GM18502 (cell line): ENCODE results near the gene CIART.
"Not testable (repeated sequence)": the region's sequence is repeated elsewhere in the genome, so short reads cannot be mapped to it uniquely, and the experiment has no call there.

Source experiments
- ATAC-seq: cut with Tn5 transposase; IDR thresholded peaks from one replicate; pipeline ENCODE4 v1.9.1; 2021; ENCODE audit warnings: mild to moderate bottlenecking; ENCODE audit not compliant: unreplicated experiment, poor library complexity

The CIART gene

DNA sequence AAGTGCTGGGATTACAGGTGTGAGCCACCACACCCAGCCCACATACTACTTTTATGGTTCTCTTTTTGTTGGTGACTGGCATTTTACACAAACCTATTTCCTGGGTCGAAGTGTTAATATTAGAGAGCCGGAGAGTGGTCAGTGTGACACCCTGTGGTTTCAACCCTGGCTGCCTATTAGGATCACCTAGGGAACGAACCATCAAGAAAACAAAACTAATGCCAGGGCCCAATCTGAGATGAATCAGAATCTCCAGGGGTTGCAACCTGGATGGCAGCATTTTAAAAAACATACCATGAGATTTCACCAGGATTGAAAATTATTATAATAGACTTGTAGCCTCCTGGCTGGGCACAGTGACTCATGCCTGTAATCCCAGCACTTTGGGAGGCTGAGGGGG is 17.4 kb downstream of the CIART start:
- no peak for ATAC-seq

DNA sequence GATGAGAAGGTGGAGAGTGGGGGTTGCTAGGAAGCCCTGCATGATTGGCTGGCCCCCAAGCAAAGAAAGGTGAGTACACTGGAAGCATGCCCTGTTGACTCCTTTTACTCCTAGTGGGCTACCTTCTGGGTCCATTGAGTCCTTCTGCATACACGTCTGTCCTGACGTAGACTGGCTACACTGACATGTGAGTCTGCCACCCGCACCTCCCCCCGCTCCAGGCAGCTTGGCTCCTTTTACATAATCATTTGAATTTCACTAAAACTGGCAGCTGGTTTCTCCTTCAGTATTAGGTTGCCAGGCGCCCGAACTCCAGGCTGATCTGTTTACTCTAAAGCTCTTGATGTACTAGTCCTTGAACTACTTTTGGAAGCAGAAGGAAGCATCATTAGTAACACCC is 20.0 kb downstream of the CIART start:
- no peak for ATAC-seq

DNA sequence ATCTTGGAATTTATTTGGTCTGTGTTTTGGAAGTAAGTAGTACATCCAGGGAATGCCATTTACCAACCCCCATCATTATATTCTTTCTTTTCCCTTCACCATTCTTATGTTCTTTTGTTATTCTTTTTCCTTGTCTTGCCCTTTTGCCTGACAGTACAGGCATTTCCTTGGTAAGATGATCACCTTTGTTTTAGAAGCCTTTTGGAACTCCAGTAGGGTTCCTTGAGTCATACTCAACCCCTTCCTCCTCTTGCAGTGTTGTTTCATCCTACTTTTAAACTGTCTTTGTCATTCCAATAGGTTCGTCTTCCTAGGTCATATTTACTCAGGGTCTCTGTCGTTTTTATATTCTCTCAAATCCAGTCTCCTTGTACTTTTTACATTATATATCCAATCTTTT is 20.5 kb downstream of the CIART start:
- ATAC-seq: no peak

DNA sequence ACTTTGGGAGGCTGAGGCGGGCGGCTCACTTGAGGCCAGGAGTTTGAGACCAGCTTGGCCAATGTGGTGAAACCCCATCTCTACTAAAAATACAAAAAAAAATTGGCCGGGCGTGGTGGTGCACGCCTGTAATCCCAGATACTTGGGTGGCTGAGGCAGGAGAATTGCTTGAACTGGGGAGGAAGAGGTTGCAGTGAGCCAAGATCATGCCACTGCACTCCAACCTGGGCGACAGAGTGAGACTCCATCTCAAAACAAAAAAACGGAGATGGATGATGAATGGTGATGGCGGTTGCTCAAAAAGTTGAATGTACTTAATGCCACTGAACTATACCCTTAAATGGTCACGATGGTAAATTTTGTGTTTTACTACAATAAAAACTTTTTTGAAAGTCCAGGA is 26.2 kb downstream of the CIART start:
- not testable (repeated sequence) for ATAC-seq

DNA sequence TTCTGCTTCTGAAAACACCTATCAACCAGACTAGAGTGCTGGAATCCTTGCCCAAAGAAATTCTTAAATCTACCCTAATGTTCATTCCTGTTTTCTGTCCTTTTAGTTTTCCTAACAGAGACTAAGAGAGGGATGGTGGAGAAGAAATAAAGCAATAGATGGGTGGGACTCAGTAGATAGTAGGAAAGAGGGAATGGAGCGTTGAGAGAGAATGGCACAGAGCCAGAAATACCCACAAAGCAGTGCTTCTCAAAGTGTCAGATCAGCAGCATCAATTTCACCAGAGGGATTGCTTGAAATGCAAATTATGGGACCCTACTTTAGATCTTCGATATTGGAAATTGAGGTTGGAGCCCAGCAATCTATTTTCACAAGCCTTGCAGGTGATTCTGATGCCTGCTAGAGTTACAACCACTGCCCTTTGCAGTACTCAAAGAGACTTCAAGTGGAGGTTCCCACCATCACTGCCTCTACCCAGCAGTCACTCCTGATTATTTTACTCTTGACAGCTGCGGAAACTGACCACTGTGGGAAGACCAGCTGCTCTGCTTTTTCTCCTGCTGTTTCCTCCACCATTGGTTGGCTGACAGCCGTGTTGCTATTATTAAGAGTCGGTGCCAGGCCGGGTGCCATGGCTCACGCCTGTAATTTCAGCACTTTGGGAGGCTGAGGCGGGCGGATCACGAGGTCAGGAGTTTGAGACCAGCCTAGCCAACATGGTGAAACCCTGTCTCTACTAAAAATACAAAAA is 27.6 kb downstream of the CIART start:
- ATAC-seq: no peak

DNA sequence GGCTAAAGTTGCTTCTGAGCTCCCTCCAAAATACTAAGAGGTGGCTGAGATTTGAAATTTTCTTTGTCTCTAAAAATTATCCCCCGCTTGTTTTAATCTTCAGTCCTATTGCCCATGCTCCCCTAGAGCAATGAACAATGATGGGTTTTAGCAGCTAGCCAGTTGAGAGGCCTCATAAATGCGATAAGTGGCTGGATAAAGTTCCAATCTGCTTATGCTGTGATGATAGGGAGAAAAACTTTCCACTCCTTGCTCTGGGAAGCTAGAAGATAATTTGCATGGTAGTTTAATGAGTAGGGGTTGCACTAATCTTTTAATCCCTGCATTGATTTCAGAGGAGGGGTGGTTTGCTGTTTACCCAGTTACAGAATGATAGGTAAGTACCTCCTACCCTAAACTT is 29.4 kb downstream of the CIART start:
- ATAC-seq: no peak

DNA sequence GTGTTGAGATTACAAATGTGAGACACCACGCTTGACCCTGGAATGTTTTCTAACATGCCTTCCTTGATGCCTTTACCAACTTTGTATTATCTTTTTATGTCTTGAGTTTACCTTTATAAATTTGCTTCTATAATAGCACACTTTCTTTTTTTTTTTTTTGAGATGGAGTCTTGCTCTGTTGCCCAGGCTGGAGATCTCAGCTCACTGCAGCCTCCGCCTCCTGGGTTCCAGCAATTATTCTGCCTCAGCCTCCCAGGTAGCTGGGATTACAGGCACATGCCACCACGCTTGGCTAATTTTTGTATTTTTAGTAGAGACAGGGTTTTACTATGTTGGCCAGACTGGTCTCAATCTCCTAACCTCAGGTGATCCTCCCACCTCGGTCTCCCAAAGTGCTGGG is 32.3 kb downstream of the CIART start:
- ATAC-seq: not testable (repeated sequence)

DNA sequence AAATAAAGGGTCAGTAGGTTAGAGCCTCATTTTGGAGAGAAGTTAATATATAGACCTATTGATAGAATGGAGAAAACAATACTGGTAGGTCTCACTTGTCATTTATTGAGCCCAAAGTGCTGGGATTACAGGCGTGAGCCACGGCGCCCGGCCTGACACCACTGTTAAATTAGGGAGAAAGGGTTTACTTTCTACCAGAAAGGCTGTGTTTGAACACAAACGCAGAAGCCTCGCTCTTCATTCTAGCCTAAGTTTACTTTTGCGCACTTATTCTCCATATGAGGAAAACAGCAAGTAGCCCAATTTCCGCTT is 38.3 kb downstream of the CIART start:
- no peak for ATAC-seq

DNA sequence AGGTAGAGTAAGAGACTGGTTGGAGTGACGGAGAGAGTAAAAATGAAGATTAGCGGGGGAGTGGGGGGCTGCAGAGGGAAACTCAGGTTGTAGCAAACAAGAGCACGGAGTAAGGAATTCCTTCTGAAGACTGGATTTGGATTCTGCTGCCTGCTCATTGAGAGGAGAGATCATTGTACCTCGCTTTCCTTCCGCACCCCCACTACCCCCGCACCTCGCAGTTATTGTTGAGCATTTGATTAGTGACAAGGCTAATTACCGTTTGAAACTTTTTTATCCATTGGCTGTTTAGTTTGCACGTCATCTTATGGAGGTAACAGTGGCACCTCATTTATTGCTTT is 39.4 kb downstream of the CIART start:
- ATAC-seq: no peak

DNA sequence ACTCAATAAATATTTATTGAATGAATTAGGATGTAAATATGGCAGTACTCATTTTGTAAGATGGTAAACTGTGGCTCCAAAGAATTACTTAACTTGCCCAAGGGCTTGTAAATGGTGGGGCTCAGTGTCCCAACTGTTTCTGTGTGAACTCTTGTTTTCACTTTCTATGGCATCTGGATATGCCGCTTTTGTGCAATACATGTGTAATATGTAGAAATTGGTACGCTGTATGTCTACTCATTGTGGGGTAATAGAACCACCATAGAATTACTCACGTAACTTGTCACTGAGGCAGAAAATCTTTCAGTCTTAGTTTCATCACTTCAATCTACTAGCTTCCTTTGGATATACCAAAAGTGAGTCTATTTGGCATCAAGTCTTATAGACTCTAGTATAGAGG is 40.0 kb downstream of the CIART start:
- no peak for ATAC-seq

DNA sequence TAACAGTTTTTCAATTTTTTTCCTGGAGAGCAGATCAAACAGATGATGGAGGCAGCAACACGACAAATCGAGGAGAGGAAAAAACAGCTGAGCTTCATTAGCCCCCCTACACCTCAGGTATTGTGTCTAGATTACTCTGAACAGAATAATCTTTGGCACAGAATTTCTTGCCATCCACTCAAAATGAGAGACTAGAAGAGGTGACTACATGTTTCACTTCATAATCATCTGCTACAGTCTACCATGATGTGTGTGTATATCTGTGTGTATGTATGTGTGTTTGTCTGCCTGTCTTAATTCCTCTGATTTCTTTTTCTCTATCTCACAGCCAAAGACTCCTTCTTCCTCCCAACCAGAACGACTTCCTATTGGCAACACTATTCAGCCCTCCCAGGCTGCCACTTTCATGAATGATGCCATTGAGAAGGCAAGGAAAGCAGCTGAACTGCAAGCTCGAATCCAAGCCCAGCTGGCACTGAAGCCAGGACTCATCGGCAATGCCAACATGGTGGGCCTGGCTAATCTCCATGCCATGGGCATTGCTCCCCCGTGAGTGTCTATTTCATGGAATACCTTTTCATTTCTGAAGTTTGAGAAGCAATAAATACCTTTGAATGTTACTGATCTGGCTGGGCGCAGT is 50.4 kb downstream of the CIART start:
- no peak for ATAC-seq
